ENCODE measurements around the gene ZNF445.
"Not testable (repeated sequence)": the region's sequence is repeated elsewhere in the genome, so short reads cannot be mapped to it uniquely, and the experiment has no call there.

ZNF445 gene

DNA sequence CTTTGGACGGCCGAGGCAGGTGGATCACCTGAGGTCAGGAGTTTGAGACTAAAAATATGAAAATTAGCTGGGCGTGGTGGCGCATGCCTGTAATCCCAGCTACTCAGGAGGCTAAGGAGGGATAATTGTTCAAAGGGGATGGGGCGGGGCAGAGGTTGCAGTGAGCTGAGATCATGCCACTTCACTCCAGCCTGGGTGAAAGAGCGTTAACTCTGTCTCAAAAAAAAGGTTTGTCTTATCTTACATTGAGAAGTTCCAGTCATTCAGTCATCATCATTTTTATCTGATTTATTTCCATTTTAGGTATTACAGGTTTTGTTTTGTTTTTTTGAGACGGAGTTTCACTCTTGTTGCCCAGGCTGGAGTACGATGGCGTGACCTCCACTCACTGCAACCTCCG lies 2.6 kb downstream of the ZNF445 start:
- DNase-seq: not testable (repeated sequence)

GRCh38 chr3:44470430-44470829 lies 7.0 kb downstream of the ZNF445 start:
- no peak for DNase-seq

- DNase-seq: no peak
Observed at GRCh38 chr3:44469914-44470313, 7.6 kb downstream of the ZNF445 start.

DNA sequence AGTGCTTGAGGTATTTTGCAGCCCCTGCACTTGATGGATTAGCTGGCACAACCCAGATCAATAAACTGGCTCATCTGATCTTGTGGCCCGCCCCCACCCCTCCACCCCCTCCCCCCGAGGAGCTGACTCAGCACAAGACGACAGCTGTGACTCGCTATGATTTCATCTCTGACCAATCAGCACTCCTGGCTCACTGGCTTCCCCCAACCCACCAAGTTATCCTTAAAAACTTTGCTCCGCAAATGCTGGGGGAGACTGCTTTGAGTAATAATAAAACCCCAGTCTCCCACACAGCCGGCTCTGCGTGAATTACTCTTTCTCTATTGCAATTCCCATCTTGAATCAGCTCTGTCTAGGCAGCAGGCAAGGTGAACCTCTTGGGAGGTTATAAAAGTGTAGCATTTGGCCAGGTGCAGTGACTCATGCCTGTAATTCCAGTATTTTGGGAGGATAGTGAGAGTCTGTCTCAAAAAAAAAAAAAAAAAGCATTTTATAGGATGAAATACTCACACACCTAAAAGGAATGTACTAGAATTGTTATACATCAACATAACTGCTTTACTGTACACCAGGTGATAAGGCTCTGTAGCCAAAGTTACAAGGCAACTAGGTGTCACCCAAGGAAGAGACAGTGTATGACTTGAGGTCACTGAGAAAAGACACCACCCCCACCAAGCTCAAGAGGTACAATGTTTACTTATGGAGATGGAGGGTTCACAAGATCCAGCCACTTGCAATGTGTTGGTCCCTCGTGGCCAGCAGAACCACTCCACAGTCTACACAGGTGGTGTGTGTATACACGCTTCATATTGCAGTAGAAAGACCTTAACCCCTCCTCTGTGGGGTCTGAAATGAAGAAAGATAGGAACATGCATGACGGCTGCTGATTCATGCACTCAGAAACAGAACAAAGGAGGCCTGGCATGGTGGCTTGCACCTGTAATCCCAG lies 8.6 kb downstream of the ZNF445 start:
- no peak for DNase-seq

GRCh38 chr3:44468099-44468537 lies 9.4 kb downstream of the ZNF445 start:
- not testable (repeated sequence) for DNase-seq

GRCh38 chr3:44467241-44467640 lies 10.2 kb downstream of the ZNF445 start:
- no peak for DNase-seq

GRCh38 chr3:44464920-44465319 lies 12.6 kb downstream of the ZNF445 start:
- not testable (repeated sequence) for DNase-seq

- no peak for DNase-seq
Observed at GRCh38 chr3:44464509-44464908, 13.0 kb downstream of the ZNF445 start.

GRCh38 chr3:44460050-44460449 lies 17.4 kb downstream of the ZNF445 start:
- DNase-seq: not testable (repeated sequence)

- no peak for DNase-seq
Observed at GRCh38 chr3:44455318-44455717, 22.2 kb downstream of the ZNF445 start.

- DNase-seq: no peak
Observed at GRCh38 chr3:44454258-44454657, 23.2 kb downstream of the ZNF445 start.

GRCh38 chr3:44451441-44451840 lies 26.0 kb downstream of the ZNF445 start:
- DNase-seq: no peak

- DNase-seq: no peak
Observed at GRCh38 chr3:44446929-44447328, 30.5 kb downstream of the ZNF445 start.

DNA sequence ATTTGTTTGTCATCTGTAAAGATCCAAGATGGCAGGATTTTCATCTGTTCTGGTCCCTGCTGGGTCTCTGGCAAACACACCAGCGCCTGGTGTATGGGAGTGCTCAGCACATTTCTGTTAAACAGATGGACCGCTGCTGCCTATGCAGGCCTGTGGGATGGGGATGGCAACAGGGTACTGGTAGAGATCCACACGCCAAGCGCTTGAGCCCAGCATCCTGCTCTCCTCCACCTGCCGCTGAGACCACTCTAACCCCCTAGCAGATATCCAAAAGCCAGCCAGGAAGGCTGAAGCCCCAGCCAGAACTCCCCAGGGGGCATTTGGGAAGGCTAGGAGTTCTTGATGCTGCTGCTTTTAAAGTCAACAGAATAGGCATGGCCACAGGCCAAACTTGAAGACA lies 31.7 kb downstream of the ZNF445 start:
- no peak for DNase-seq

GRCh38 chr3:44444896-44445691 lies 32.4 kb downstream of the ZNF445 start:
- no peak for DNase-seq

GRCh38 chr3:44444437-44444836 lies 33.0 kb downstream of the ZNF445 start:
- no peak for DNase-seq

DNA sequence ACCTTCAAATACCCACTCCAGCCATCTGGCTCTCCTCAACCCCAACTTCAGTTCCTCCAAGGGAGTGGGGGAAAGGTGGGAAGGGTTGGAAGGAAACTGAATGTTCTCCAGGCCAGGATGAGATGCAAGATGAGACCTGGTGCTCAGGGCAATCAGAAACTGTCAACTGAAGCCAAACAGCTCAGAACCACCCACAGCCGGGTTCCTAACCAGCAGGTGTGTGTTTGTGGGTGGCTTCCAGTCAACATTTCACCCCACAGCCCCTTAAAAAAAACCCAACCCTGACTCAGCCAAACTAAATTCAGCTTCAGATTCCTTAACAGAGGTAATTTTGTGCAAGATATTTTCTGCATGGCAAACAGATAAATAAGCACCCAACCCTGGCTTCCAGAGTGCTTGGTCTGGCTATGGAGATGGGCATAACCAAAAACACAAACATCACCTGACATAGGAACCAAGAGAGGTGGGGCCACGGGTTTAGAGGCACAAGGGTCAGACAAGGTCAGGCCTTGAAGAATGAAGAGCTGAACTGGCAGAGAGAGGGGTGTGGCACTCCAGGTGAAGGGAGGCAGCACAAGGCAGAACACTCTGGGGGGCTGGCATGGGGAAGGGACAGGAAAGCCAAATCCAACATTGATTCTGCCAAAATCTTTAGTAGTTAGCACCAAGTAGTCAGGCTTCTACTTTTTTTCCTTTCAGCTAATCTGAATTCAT lies 34.7 kb downstream of the ZNF445 start:
- no peak for DNase-seq

GRCh38 chr3:44439499-44440295 lies 37.8 kb downstream of the ZNF445 start:
- no peak for DNase-seq

- DNase-seq: no peak
Observed at GRCh38 chr3:44437800-44438199, 39.7 kb downstream of the ZNF445 start.

GRCh38 chr3:44436181-44436580 lies 41.3 kb downstream of the ZNF445 start:
- DNase-seq: no peak

- no peak for DNase-seq
Observed at GRCh38 chr3:44434834-44435510, 42.5 kb downstream of the ZNF445 start.

GRCh38 chr3:44430466-44430865 lies 47.0 kb downstream of the ZNF445 start:
- no peak for DNase-seq
